OCI-LY1 (cell line): Measurements from ENCODE around the gene EXOC6B.

Experiments used
- CTCF ChIP-seq: fragments of 200-600 bp; sonication (generic), shearing (Covaris generic); IDR thresholded peaks from 2 replicates; pipeline ENCODE4 v1.5.1; 2017; ENCODE audit warnings: mild to moderate bottlenecking, antibody characterized with exemption, low read length, moderate library complexity, mixed read lengths
- EZH2 ChIP-seq: fragments of 200-600 bp; sonication (generic), shearing (Covaris generic); IDR thresholded peaks from 2 replicates; pipeline ENCODE4 v1.8.0; 2017; ENCODE audit warnings: borderline replicate concordance, mixed run types, mild to moderate bottlenecking, antibody characterized with exemption, low read length, moderate library complexity, mixed read lengths

GRCh38 chr2:72837171-72837570, 11.3 kb upstream of the EXOC6B start:
- TF ChIP-seq EZH2 = no peak
- TF ChIP-seq CTCF = no peak
